ENCODE results near the gene MAP3K13. TPM values are rescaled to one million over a fixed set of nuclear protein-coding genes. Genes with fewer than 3 reads are reported as not detected.

The MAP3K13 gene
- total RNA-seq, 3 donors from 2014 or later (not counting 1 experiment from before 2014, with no cell fraction given) = 3.3 to 11.8 (median 9.8) TPM

DNA sequence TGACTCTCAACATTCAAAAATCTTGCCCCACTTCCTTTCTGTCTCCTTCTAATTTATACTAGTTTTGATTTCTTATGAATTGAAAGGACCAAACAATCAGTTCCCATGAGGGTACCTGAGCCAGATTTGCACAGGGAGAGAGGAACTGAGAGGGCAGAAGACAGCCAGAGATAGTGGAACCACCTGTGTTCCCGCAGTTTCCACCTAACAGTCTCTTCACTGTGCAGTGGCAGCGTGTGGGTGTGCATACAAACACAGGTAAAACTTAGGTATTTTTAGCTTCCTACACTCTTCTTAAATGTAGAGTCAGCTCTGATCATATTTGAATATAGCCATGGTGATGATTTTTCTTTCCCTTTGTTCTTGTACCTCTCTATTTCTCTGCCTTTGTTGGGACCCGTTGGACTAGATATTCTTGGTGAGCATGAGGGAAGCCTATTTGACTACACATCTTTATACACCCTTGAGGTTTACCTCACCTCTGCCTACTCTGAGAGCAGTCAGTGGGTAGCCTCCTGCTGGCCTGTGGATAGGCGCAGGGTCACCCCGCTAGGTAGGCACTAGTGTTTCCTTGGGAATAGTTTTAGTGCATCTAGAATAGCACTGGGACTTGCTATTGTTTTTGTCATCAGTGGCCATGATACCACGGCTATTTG is 58.8 kb downstream of the MAP3K13 start:
- H3K36me3 Mint-ChIP-seq = no peaks in the 10 kb centered on the region
- H3K4me1 Mint-ChIP-seq = no peaks in the 10 kb centered on the region
- no peak for DNase-seq
- Histone ChIP-seq H3K4me1 (ENCODE audit: control insufficient read depth, insufficient read depth, low read length) (no peaks in the 10 kb centered on the region), H3K4me3 (ENCODE audit: low read length) (no peak overlapping the region), H3K27me3 (ENCODE audit: control insufficient read depth, insufficient read depth, low read length) (no peaks in the 10 kb centered on the region), H3K27ac (ENCODE audit: low read length) (no peak overlapping the region), H3K9me3 (ENCODE audit: control insufficient read depth, insufficient read depth, low read length) (no peaks in the 10 kb centered on the region), H3K36me3 (ENCODE audit: control insufficient read depth, insufficient read depth, low read length) (no peaks in the 10 kb centered on the region)
- no peaks in the 10 kb centered on the region for H3K9me3 Mint-ChIP-seq
- H3K4me3 Mint-ChIP-seq = no peak overlapping the region
- intact Hi-C loops (cut with micrococcal nuclease) = no loop called here
- no peak overlapping the region for H3K27ac Mint-ChIP-seq
- WGBS (ENCODE audit: insufficient coverage) = 89% methylated on average over 5 of the region's 6 CpGs
- no peak for ATAC-seq
- TF ChIP-seq, protein P1, sequence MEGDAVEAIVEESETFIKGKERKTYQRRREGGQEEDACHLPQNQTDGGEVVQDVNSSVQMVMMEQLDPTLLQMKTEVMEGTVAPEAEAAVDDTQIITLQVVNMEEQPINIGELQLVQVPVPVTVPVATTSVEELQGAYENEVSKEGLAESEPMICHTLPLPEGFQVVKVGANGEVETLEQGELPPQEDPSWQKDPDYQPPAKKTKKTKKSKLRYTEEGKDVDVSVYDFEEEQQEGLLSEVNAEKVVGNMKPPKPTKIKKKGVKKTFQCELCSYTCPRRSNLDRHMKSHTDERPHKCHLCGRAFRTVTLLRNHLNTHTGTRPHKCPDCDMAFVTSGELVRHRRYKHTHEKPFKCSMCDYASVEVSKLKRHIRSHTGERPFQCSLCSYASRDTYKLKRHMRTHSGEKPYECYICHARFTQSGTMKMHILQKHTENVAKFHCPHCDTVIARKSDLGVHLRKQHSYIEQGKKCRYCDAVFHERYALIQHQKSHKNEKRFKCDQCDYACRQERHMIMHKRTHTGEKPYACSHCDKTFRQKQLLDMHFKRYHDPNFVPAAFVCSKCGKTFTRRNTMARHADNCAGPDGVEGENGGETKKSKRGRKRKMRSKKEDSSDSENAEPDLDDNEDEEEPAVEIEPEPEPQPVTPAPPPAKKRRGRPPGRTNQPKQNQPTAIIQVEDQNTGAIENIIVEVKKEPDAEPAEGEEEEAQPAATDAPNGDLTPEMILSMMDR (IDR thresholded peaks at IDR 0.05) = no peak
- H3K27me3 Mint-ChIP-seq (ENCODE audit: low read depth in 2 of 2) = peaks cover 3 to 7% of the 10 kb centered on the region in 2 donors

DNA sequence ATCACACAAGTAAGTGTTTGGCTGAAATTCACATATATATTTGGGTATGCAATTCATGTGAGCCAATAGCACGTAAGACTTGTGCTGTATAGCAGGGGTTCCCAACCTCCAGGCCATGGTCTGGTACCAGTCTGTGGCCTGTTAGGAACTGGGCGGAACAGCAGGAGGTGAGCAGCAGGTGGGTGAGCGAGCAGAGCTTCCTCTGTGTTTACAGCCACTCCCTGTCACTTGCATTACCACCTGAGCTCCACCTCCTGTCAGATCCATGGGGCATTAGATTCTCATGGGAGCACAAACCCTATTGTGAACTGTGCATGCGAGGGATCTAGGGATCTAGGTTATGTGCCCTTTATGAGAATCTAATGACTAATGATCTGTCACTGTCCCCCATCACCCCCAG is 59.7 kb downstream of the MAP3K13 start:
- Mint-ChIP-seq H3K27ac (no peak overlapping the region), H3K4me1 (no peaks in the 10 kb centered on the region), H3K36me3 (no peaks in the 10 kb centered on the region), H3K9me3 (no peaks in the 10 kb centered on the region), H3K4me3 (no peak overlapping the region), H3K27me3 (ENCODE audit: low read depth in 2 of 2) (peaks cover 3 to 7% of the 10 kb centered on the region in 2 donors)
- ATAC-seq (no peak), DNase-seq (no peak)
- no peak overlapping the region for H3K27ac ChIP-seq (ENCODE audit: low read length)
- no peaks in the 10 kb centered on the region for H3K36me3 ChIP-seq (ENCODE audit: control insufficient read depth, insufficient read depth, low read length)
- H3K4me3 ChIP-seq (ENCODE audit: low read length) = no peak overlapping the region
- WGBS (ENCODE audit: insufficient coverage) = 93% methylated on average over 4 of the region's 4 CpGs
- intact Hi-C loops (cut with micrococcal nuclease) = no loop called here
- TF ChIP-seq, protein P1 (IDR thresholded peaks at IDR 0.05) = no peak
- H3K4me1 ChIP-seq (ENCODE audit: control insufficient read depth, insufficient read depth, low read length) = no peaks in the 10 kb centered on the region
- H3K27me3 ChIP-seq (ENCODE audit: control insufficient read depth, insufficient read depth, low read length) = no peaks in the 10 kb centered on the region
- no peaks in the 10 kb centered on the region for H3K9me3 ChIP-seq (ENCODE audit: control insufficient read depth, insufficient read depth, low read length)

DNA sequence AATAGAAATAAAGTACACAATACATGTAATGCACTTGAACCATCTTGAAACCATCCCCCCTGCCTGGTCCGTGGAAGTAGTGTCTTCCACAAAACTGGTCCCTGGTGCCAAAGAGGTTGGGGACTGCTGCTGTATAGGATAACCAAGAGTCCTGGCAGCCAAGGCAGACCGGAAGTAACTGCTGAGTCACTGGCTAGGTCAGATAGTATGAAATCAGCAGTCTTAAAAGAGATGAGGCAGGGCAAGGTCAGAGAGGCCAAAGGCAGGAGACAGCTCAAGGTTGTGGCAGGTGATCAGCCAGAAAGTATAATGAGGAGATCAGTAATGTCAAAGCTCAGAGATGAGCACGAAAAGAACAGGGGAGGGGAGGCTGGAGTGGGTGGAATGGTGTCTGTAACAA is 60.2 kb downstream of the MAP3K13 start:
- ATAC-seq (no peak), DNase-seq (no peak)
- intact Hi-C loops (cut with micrococcal nuclease) = no loop called here
- Mint-ChIP-seq H3K9me3 (no peaks in the 10 kb centered on the region), H3K27me3 (ENCODE audit: low read depth in 2 of 2) (peaks cover 3 to 7% of the 10 kb centered on the region in 2 donors), H3K36me3 (no peaks in the 10 kb centered on the region), H3K4me1 (no peaks in the 10 kb centered on the region), H3K4me3 (no peak overlapping the region), H3K27ac (no peak overlapping the region)
- no peaks in the 10 kb centered on the region for H3K9me3 ChIP-seq (ENCODE audit: control insufficient read depth, insufficient read depth, low read length)
- no peaks in the 10 kb centered on the region for H3K27me3 ChIP-seq (ENCODE audit: control insufficient read depth, insufficient read depth, low read length)
- no peak overlapping the region for H3K27ac ChIP-seq (ENCODE audit: low read length)
- TF ChIP-seq, protein P1 (IDR thresholded peaks at IDR 0.05) = no peak
- H3K4me1 ChIP-seq (ENCODE audit: control insufficient read depth, insufficient read depth, low read length) = no peaks in the 10 kb centered on the region
- H3K36me3 ChIP-seq (ENCODE audit: control insufficient read depth, insufficient read depth, low read length) = no peaks in the 10 kb centered on the region
- no peak overlapping the region for H3K4me3 ChIP-seq (ENCODE audit: low read length)
- 67% methylated on average over 2 of the region's 3 CpGs for WGBS (ENCODE audit: insufficient coverage)

DNA sequence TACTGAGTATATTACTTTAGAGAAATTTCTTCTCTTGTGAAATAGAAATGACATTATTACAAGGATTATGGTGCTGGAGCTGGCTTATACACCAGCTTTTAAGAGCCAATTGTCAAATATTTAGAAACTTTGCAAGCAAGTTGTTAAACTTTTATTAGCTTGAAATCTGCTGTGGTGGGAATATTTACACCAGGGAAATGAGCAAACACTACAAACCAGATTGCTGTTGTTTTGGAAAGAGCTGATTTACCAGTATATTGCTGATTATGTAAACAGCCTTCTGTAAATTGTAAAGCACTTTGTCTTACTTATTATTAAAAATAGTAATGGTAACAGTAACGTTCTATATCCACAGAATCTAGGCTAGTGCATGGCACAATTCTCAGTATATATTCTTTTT is 61.5 kb downstream of the MAP3K13 start:
- DNase-seq = no peak
- ATAC-seq = no peak
- H3K9me3 Mint-ChIP-seq = no peaks in the 10 kb centered on the region
- H3K27ac ChIP-seq (ENCODE audit: low read length) = no peak overlapping the region
- intact Hi-C loops (cut with micrococcal nuclease) = no loop called here
- no peaks in the 10 kb centered on the region for H3K36me3 Mint-ChIP-seq
- peaks cover 3 to 7% of the 10 kb centered on the region in 2 donors for H3K27me3 Mint-ChIP-seq (ENCODE audit: low read depth in 2 of 2)
- no peaks in the 10 kb centered on the region for H3K36me3 ChIP-seq (ENCODE audit: control insufficient read depth, insufficient read depth, low read length)
- H3K4me3 Mint-ChIP-seq = no peak overlapping the region
- TF ChIP-seq, protein P1 (IDR thresholded peaks at IDR 0.05) = no peak
- no peaks in the 10 kb centered on the region for H3K4me1 Mint-ChIP-seq
- H3K4me3 ChIP-seq (ENCODE audit: low read length) = no peak overlapping the region
- 73% methylated on average over 1 of the region's 1 CpG for WGBS (ENCODE audit: insufficient coverage)
- H3K27ac Mint-ChIP-seq = no peak overlapping the region
- no peaks in the 10 kb centered on the region for H3K9me3 ChIP-seq (ENCODE audit: control insufficient read depth, insufficient read depth, low read length)
- H3K4me1 ChIP-seq (ENCODE audit: control insufficient read depth, insufficient read depth, low read length) = no peaks in the 10 kb centered on the region
- H3K27me3 ChIP-seq (ENCODE audit: control insufficient read depth, insufficient read depth, low read length) = no peaks in the 10 kb centered on the region
